ENCODE results near the gene CALM3.

DNA sequence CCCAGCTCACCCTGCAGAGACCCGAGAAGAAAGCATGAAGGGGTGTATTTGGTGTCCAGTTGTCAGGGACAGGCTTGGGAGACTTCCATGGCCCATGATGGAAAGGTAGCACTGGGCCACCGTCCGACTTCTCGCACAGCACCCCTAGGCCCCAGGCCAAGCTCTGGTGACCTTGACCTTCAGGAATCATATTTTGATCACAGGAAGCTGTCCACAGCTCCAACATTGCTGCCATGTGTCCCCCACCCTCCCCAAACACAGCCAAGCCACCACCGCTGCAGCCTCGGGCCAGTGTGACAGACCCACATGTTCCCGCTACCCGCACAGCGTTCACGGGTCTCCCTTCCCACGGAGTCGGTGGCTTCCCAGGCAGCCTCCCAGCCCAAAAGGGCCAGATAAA, 24.6 kb downstream of the CALM3 start:
- TF ChIP-seq POLR2A (IDR thresholded peaks at IDR 0.05): no peak
- TF ChIP-seq, protein P1, sequence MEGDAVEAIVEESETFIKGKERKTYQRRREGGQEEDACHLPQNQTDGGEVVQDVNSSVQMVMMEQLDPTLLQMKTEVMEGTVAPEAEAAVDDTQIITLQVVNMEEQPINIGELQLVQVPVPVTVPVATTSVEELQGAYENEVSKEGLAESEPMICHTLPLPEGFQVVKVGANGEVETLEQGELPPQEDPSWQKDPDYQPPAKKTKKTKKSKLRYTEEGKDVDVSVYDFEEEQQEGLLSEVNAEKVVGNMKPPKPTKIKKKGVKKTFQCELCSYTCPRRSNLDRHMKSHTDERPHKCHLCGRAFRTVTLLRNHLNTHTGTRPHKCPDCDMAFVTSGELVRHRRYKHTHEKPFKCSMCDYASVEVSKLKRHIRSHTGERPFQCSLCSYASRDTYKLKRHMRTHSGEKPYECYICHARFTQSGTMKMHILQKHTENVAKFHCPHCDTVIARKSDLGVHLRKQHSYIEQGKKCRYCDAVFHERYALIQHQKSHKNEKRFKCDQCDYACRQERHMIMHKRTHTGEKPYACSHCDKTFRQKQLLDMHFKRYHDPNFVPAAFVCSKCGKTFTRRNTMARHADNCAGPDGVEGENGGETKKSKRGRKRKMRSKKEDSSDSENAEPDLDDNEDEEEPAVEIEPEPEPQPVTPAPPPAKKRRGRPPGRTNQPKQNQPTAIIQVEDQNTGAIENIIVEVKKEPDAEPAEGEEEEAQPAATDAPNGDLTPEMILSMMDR (IDR thresholded peaks at IDR 0.05): no peak
